ENCODE measurements around the gene DNAJC22.
"Not testable (repeated sequence)": the region's sequence is repeated elsewhere in the genome, so short reads cannot be mapped to it uniquely, and the experiment has no call there.

DNAJC22 gene

GRCh38 chr12:49331380-49332222 is 15.1 kb upstream of the DNAJC22 start:
- no peak for DNase-seq (ENCODE audit: low read depth)

GRCh38 chr12:49332441-49332861 is 14.2 kb upstream of the DNAJC22 start:
- DNase-seq (ENCODE audit: low read depth) = no peak

GRCh38 chr12:49332891-49333371 is 13.8 kb upstream of the DNAJC22 start:
- no peak for DNase-seq (ENCODE audit: low read depth)

- DNase-seq (ENCODE audit: low read depth) = not testable (repeated sequence)
Observed at GRCh38 chr12:49333778-49334177, 12.9 kb upstream of the DNAJC22 start.

- DNase-seq (ENCODE audit: low read depth) = no peak
Observed at GRCh38 chr12:49334226-49334625, 12.5 kb upstream of the DNAJC22 start.

GRCh38 chr12:49334681-49335080 is 12.0 kb upstream of the DNAJC22 start:
- DNase-seq (ENCODE audit: low read depth) = no peak

- DNase-seq (ENCODE audit: low read depth) = no peak
Observed at GRCh38 chr12:49335118-49335954, 11.4 kb upstream of the DNAJC22 start.

- DNase-seq (ENCODE audit: low read depth) = no peak
Observed at GRCh38 chr12:49335955-49336644, 10.6 kb upstream of the DNAJC22 start.

- peak; percentile 81 for DNase-seq (ENCODE audit: low read depth)
Observed at GRCh38 chr12:49336645-49337584, 9.8 kb upstream of the DNAJC22 start, which contains the start of gene C1QL4. C1QL4 (minus strand) TSS chr12:49337188; CDS start chr12:49336477, 711 bp downstream.

- no peak for DNase-seq (ENCODE audit: low read depth)
Observed at GRCh38 chr12:49338830-49339463, 7.7 kb upstream of the DNAJC22 start.

- no peak for DNase-seq (ENCODE audit: low read depth)
Observed at GRCh38 chr12:49339464-49339861, 7.2 kb upstream of the DNAJC22 start.

- no peak for DNase-seq (ENCODE audit: low read depth)
Observed at GRCh38 chr12:49340095-49340870, 6.4 kb upstream of the DNAJC22 start.

GRCh38 chr12:49340971-49341776 is 5.5 kb upstream of the DNAJC22 start:
- DNase-seq (ENCODE audit: low read depth) = no peak

- DNase-seq (ENCODE audit: low read depth) = no peak
Observed at GRCh38 chr12:49341777-49342065, 5.0 kb upstream of the DNAJC22 start.

GRCh38 chr12:49342066-49342913 is 4.4 kb upstream of the DNAJC22 start:
- peak; percentile 54 for DNase-seq (ENCODE audit: low read depth)

GRCh38 chr12:49342914-49343731 is 3.6 kb upstream of the DNAJC22 start:
- DNase-seq (ENCODE audit: low read depth) = no peak

GRCh38 chr12:49344486-49345050 is 2.1 kb upstream of the DNAJC22 start:
- DNase-seq (ENCODE audit: low read depth) = no peak
